H7 (cell line): ENCODE results near the gene USP21. TPM values are rescaled to one million over a fixed set of nuclear protein-coding genes. Genes with fewer than 3 reads are reported as not detected.

Experiments
- DNase-seq: peaks from one replicate; pipeline ENCODE4 v3.0.0; 2012
- H3K27me3 ChIP-seq: 2 replicates; pipeline ENCODE4 v1.6.0; 2011; ENCODE audit warnings: mild to moderate bottlenecking, low read length; ENCODE audit not compliant: control insufficient read depth, insufficient read depth
- H3K36me3 ChIP-seq: replicated peaks from 2 replicates; pipeline ENCODE4 v1.5.1; 2011; ENCODE audit warnings: low read length; ENCODE audit not compliant: control insufficient read depth, insufficient read depth
- H3K4me3 ChIP-seq: 2 replicates; pipeline ENCODE4 v1.5.1; 2011; ENCODE audit warnings: low read depth, mild to moderate bottlenecking, control low read depth, low read length, moderate library complexity; ENCODE audit not compliant: insufficient read depth
- total RNA-seq: library from RNA; depleted of rRNA; stranded (reverse); fragments of >200 nt; shearing (Covaris generic); gene quantifications from 2 replicates; pipeline ENCODE4 v1.2.3, GENCODE V29; 2014

USP21 gene
- total RNA-seq, 1 experiment from 2014 or later: 12.0 TPM

GRCh38 chr1:161157867-161158266 is 1.4 kb upstream of the USP21 start:
- Histone ChIP-seq H3K4me3 (no peak overlapping the region), H3K36me3 (peaks cover 9% of the 10 kb centered on the region), H3K27me3 (no peaks in the 10 kb centered on the region)
- no peak for DNase-seq

- H3K36me3 ChIP-seq: peaks cover 9% of the 10 kb centered on the region
- no peak for DNase-seq
- H3K27me3 ChIP-seq: no peaks in the 10 kb centered on the region
- H3K4me3 ChIP-seq: peak overlapping the region; percentile 91
These were observed 837 bp upstream of the USP21 start for GRCh38 chr1:161158316-161159010.

- Histone ChIP-seq H3K4me3 (peak overlapping the region; percentile 91), H3K27me3 (no peaks in the 10 kb centered on the region), H3K36me3 (peaks cover 16% of the 10 kb centered on the region)
- no peak for DNase-seq
These were observed 578 bp downstream of the USP21 start for GRCh38 chr1:161159913-161160243.

GRCh38 chr1:161160671-161161145 is 1.4 kb downstream of the USP21 start:
- no peaks in the 10 kb centered on the region for H3K27me3 ChIP-seq
- H3K36me3 ChIP-seq: peaks cover 17% of the 10 kb centered on the region
- DNase-seq: no peak
- H3K4me3 ChIP-seq: no peak overlapping the region

- DNase-seq: no peak
- Histone ChIP-seq H3K4me3 (no peak overlapping the region), H3K36me3 (peaks cover 17% of the 10 kb centered on the region), H3K27me3 (no peaks in the 10 kb centered on the region)
These were observed 2.4 kb downstream of the USP21 start for GRCh38 chr1:161161652-161162051.

GRCh38 chr1:161162052-161162451 is 2.8 kb downstream of the USP21 start:
- DNase-seq: no peak
- no peaks in the 10 kb centered on the region for H3K27me3 ChIP-seq
- H3K4me3 ChIP-seq: no peak overlapping the region
- H3K36me3 ChIP-seq: peaks cover 17% of the 10 kb centered on the region

GRCh38 chr1:161162806-161163205 is 3.5 kb downstream of the USP21 start:
- peaks cover 17% of the 10 kb centered on the region for H3K36me3 ChIP-seq
- DNase-seq: no peak
- H3K27me3 ChIP-seq: peaks cover 2% of the 10 kb centered on the region; the same call in 1 of the 2 replicates
- H3K4me3 ChIP-seq: no peak overlapping the region

GRCh38 chr1:161163793-161164192 is 4.5 kb downstream of the USP21 start:
- Histone ChIP-seq H3K27me3 (peaks cover 2% of the 10 kb centered on the region; the same call in 1 of the 2 replicates), H3K36me3 (peaks cover 17% of the 10 kb centered on the region), H3K4me3 (no peak overlapping the region)
- DNase-seq: no peak

GRCh38 chr1:161164901-161165610 is 5.8 kb downstream of the USP21 start:
- H3K4me3 ChIP-seq: peak overlapping the region; percentile 93; the same call in 1 of the 2 replicates
- H3K27me3 ChIP-seq: peaks cover 2% of the 10 kb centered on the region; the same call in 1 of the 2 replicates
- no peak for DNase-seq
- H3K36me3 ChIP-seq: peaks cover 21% of the 10 kb centered on the region

- DNase-seq: peak; percentile 95
- Histone ChIP-seq H3K27me3 (peaks cover 2% of the 10 kb centered on the region; the same call in 1 of the 2 replicates), H3K36me3 (peaks cover 26% of the 10 kb centered on the region), H3K4me3 (peak within 1 kb of the TSS; percentile 93)
These were observed 6.7 kb downstream of the USP21 start, which contains the start of gene PPOX for GRCh38 chr1:161165742-161166668. Gene PPOX (plus strand): TSS chr1:161166426. CDS start chr1:161166848, 422 bp downstream.

GRCh38 chr1:161166669-161167548 is 7.6 kb downstream of the USP21 start:
- DNase-seq: peak; percentile 79
- peaks cover 2% of the 10 kb centered on the region; the same call in 1 of the 2 replicates for H3K27me3 ChIP-seq
- peaks cover 26% of the 10 kb centered on the region for H3K36me3 ChIP-seq
- peak overlapping the region; percentile 93 for H3K4me3 ChIP-seq

- no peak overlapping the region for H3K4me3 ChIP-seq
- H3K36me3 ChIP-seq: peaks cover 31% of the 10 kb centered on the region
- H3K27me3 ChIP-seq: peaks cover 2% of the 10 kb centered on the region; the same call in 1 of the 2 replicates
- DNase-seq: no peak
These were observed 9.6 kb downstream of the USP21 start for GRCh38 chr1:161168906-161169305.

GRCh38 chr1:161171191-161171590 is 11.9 kb downstream of the USP21 start:
- Histone ChIP-seq H3K27me3 (peaks cover 2% of the 10 kb centered on the region; the same call in 1 of the 2 replicates), H3K4me3 (no peak overlapping the region), H3K36me3 (peaks cover 27% of the 10 kb centered on the region)
- peak; percentile 51 for DNase-seq
